Measurements from ENCODE around the gene CCT2.

CCT2 gene

GRCh38 chr12:69645031-69645430 is 59.8 kb downstream of the CCT2 start:
- DNase-seq: no peak

GRCh38 chr12:69647178-69647577 is 61.9 kb downstream of the CCT2 start:
- DNase-seq: no peak

GRCh38 chr12:69648476-69648875 is 63.2 kb downstream of the CCT2 start:
- no peak for DNase-seq

GRCh38 chr12:69649529-69649928 is 64.3 kb downstream of the CCT2 start:
- DNase-seq: no peak

All from NCI-H345 (cell line).